SKM-1 (cell line): Measurements from ENCODE around the gene DYSF.
A peak's percentile ranks its signal among the peaks of the same experiment; 100 is the strongest.

Experiments
- DNase-seq: peaks from one replicate; lab custom pipeline; 2025; ENCODE audit not compliant: unreplicated experiment; lab: John Stamatoyannopoulos, UW

Gene DYSF

GRCh38 chr2:71455741-71456569, 2.6 kb downstream of the DYSF start:
- peak; percentile 17 for DNase-seq

- DNase-seq, result no peak
Observed at GRCh38 chr2:71456617-71457016, 3.3 kb downstream of the DYSF start.

- DNase-seq, result no peak
Observed at GRCh38 chr2:71457123-71457915, 4.0 kb downstream of the DYSF start.

- DNase-seq, result no peak
Observed at GRCh38 chr2:71457923-71458322, 4.6 kb downstream of the DYSF start.

GRCh38 chr2:71458413-71459083, 5.2 kb downstream of the DYSF start:
- DNase-seq, result no peak

- no peak for DNase-seq
Observed at GRCh38 chr2:71459084-71459431, 5.7 kb downstream of the DYSF start.

GRCh38 chr2:71460056-71460455, 6.7 kb downstream of the DYSF start:
- no peak for DNase-seq

GRCh38 chr2:71460595-71461303, 7.4 kb downstream of the DYSF start:
- DNase-seq, result peak; percentile 12

- DNase-seq, result no peak
Observed at GRCh38 chr2:71461304-71461671, 7.9 kb downstream of the DYSF start.

GRCh38 chr2:71462056-71462605, 8.8 kb downstream of the DYSF start:
- DNase-seq, result no peak

GRCh38 chr2:71462641-71463341, 9.4 kb downstream of the DYSF start:
- no peak for DNase-seq

GRCh38 chr2:71463342-71463654, 9.9 kb downstream of the DYSF start:
- DNase-seq, result no peak

- no peak for DNase-seq
Observed at GRCh38 chr2:71464389-71464788, 11.0 kb downstream of the DYSF start.

GRCh38 chr2:71465356-71465755, 12.0 kb downstream of the DYSF start:
- no peak for DNase-seq

GRCh38 chr2:71465961-71466300, 12.6 kb downstream of the DYSF start:
- no peak for DNase-seq

- no peak for DNase-seq
Observed at GRCh38 chr2:71466301-71467179, 13.2 kb downstream of the DYSF start.

- DNase-seq, result no peak
Observed at GRCh38 chr2:71467180-71467815, 13.9 kb downstream of the DYSF start.

- DNase-seq, result no peak
Observed at GRCh38 chr2:71468279-71469015, 15.1 kb downstream of the DYSF start.
